ENCODE measurements around the gene PPP2R1B.

DNA sequence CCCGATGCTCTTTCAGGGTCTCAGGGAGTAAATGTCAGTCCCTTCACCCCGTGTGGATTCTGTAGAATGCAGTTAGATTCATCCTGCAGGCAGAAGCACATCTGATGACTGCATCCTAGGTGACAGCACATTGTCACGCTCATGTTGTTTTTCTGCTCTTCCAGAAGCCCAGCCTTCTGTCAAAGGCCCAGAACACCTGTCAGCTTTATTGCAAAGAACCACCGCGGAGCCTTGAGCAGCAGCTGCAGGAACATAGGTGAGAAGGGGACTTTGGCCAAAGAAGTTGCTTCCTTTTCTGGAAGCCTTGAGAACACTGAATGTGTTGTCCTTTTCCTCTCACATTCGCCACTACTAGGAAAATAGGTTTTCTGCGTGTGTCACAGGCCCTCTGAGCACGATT is 43.7 kb downstream of the PPP2R1B start:
- TF ChIP-seq CTCF (conservative IDR thresholded peaks at IDR 0.05; ENCODE audit: low read depth, low read length) (no peak), EZH2 (IDR thresholded peaks at IDR 0.05; ENCODE audit: borderline replicate concordance, low read depth, low read length, poor library complexity, severe bottlenecking) (no peak)

Data from A673 (cell line).